SK-N-MC (cell line): ENCODE results near the gene SH3PXD2A.

Experiments
- DNase-seq: peaks from one replicate; pipeline ENCODE4 v3.0.0-alpha.2; 2011; ENCODE audit warnings: low read depth, low spot score
- H3K27ac ChIP-seq: fragments of 200-600 bp; sonication (generic); 2 replicates; pipeline ENCODE4 v1.5.1; 2016; ENCODE audit warnings: mixed run types
- H3K36me3 ChIP-seq: fragments of 200-600 bp; sonication (generic); 2 replicates; pipeline ENCODE4 v1.6.1; 2017; ENCODE audit warnings: antibody characterized with exemption, low read length, mixed read lengths; ENCODE audit not compliant: insufficient read depth
- H3K4me3 ChIP-seq: fragments of 200-600 bp; sonication (generic); 2 replicates; pipeline ENCODE4 v1.5.1; 2016
- H3K9ac ChIP-seq: fragments of 200-600 bp; sonication (generic); 2 replicates; pipeline ENCODE4 v1.8.0; 2017; ENCODE audit warnings: mixed run types, mixed read lengths; ENCODE audit not compliant: insufficient read length
- H3K9me3 ChIP-seq: fragments of 200-600 bp; sonication (generic); 2 replicates; pipeline ENCODE4 v1.6.1; 2017; ENCODE audit warnings: low read depth, mild to moderate bottlenecking, antibody characterized with exemption, low read length, moderate library complexity, mixed read lengths
- EZH2 ChIP-seq: fragments of 200-600 bp; sonication (generic); IDR thresholded peaks from one replicate; pipeline ENCODE4 v1.6.1; 2017; ENCODE audit warnings: antibody characterized with exemption
- FOXP2 ChIP-seq: optimal IDR thresholded peaks from 2 replicates; pipeline ENCODE3; 2011; ENCODE audit warnings: mild to moderate bottlenecking, moderate library complexity; ENCODE audit not compliant: insufficient read depth; ENCODE audit errors: extremely low read length, control extremely low read depth
- POLR2AphosphoS5 ChIP-seq: IDR thresholded peaks from 2 replicates; pipeline ENCODE4 v1.6.1; 2012; ENCODE audit warnings: mild to moderate bottlenecking, low read depth, low read length, borderline replicate concordance

Gene SH3PXD2A

GRCh38 chr10:103678178-103678526 lies 177.2 kb downstream of the SH3PXD2A start:
- Histone ChIP-seq H3K4me3 (no peak overlapping the region), H3K9ac (no peak overlapping the region), H3K27ac (no peak overlapping the region), H3K9me3 (no peaks in the 10 kb centered on the region), H3K36me3 (no peaks in the 10 kb centered on the region)
- TF ChIP-seq EZH2 (no peak), POLR2AphosphoS5 (no peak), FOXP2 (peak; percentile 63)
- no peak for DNase-seq

GRCh38 chr10:103677486-103678177 lies 177.7 kb downstream of the SH3PXD2A start:
- no peak for DNase-seq
- Histone ChIP-seq H3K4me3 (no peak overlapping the region), H3K9ac (no peak overlapping the region), H3K9me3 (no peaks in the 10 kb centered on the region), H3K27ac (no peak overlapping the region), H3K36me3 (no peaks in the 10 kb centered on the region)
- TF ChIP-seq POLR2AphosphoS5, result no peak
- TF ChIP-seq EZH2, result no peak
- TF ChIP-seq FOXP2, result no peak

- H3K27ac ChIP-seq, result no peak overlapping the region
- no peak overlapping the region for H3K9ac ChIP-seq
Observed at GRCh38 chr10:103676851-103677417, 178.4 kb downstream of the SH3PXD2A start.

GRCh38 chr10:103676058-103676785 lies 179.2 kb downstream of the SH3PXD2A start:
- no peaks in the 10 kb centered on the region for H3K36me3 ChIP-seq
- TF ChIP-seq EZH2 (no peak), POLR2AphosphoS5 (no peak), FOXP2 (no peak)
- no peak for DNase-seq
- H3K9me3 ChIP-seq, result no peaks in the 10 kb centered on the region
- H3K27ac ChIP-seq, result no peak overlapping the region
- H3K9ac ChIP-seq, result no peak overlapping the region
- H3K4me3 ChIP-seq, result no peak overlapping the region

More at GRCh38 chr10:103676851-103677417, 178.4 kb downstream of the SH3PXD2A start:
- Histone ChIP-seq H3K36me3 (no peaks in the 10 kb centered on the region), H3K4me3 (no peak overlapping the region), H3K9me3 (no peaks in the 10 kb centered on the region)
- TF ChIP-seq POLR2AphosphoS5 (no peak), EZH2 (no peak), FOXP2 (no peak)
- DNase-seq, result no peak

GRCh38 chr10:103673606-103674005 lies 181.8 kb downstream of the SH3PXD2A start:
- Histone ChIP-seq H3K9me3 (no peaks in the 10 kb centered on the region), H3K27ac (no peak overlapping the region), H3K9ac (no peak overlapping the region), H3K4me3 (no peak overlapping the region), H3K36me3 (no peaks in the 10 kb centered on the region)
- no peak for TF ChIP-seq POLR2AphosphoS5
- TF ChIP-seq FOXP2, result no peak
- TF ChIP-seq EZH2, result no peak
- DNase-seq, result no peak

- Histone ChIP-seq H3K36me3 (no peaks in the 10 kb centered on the region), H3K27ac (no peak overlapping the region), H3K4me3 (no peak overlapping the region), H3K9me3 (no peaks in the 10 kb centered on the region), H3K9ac (no peak overlapping the region)
- DNase-seq, result no peak
- TF ChIP-seq EZH2 (no peak), FOXP2 (no peak), POLR2AphosphoS5 (no peak)
Observed at GRCh38 chr10:103672345-103672744, 183.0 kb downstream of the SH3PXD2A start.

- no peak overlapping the region for H3K9ac ChIP-seq
- TF ChIP-seq FOXP2 (no peak), POLR2AphosphoS5 (no peak), EZH2 (no peak)
- H3K4me3 ChIP-seq, result no peak overlapping the region
- DNase-seq, result no peak
- no peaks in the 10 kb centered on the region for H3K9me3 ChIP-seq
- H3K36me3 ChIP-seq, result no peaks in the 10 kb centered on the region
- no peak overlapping the region for H3K27ac ChIP-seq
Observed at GRCh38 chr10:103671126-103671895, 184.1 kb downstream of the SH3PXD2A start.

GRCh38 chr10:103669944-103670343 lies 185.4 kb downstream of the SH3PXD2A start:
- Histone ChIP-seq H3K9me3 (no peaks in the 10 kb centered on the region), H3K9ac (no peak overlapping the region), H3K27ac (no peak overlapping the region), H3K4me3 (no peak overlapping the region), H3K36me3 (no peaks in the 10 kb centered on the region)
- no peak for DNase-seq
- TF ChIP-seq EZH2, result no peak
- no peak for TF ChIP-seq FOXP2
- no peak for TF ChIP-seq POLR2AphosphoS5
